SIG-M5 (cell line): ENCODE data around the gene ADD1.
A peak's percentile ranks its signal among the peaks of the same experiment; 100 is the strongest.
"Not testable (repeated sequence)": the region's sequence is repeated elsewhere in the genome, so short reads cannot be mapped to it uniquely, and the experiment has no call there.

Experiments used
- DNase-seq: peaks from one replicate; lab custom pipeline; 2025; lab: John Stamatoyannopoulos, UW

The ADD1 gene

DNA sequence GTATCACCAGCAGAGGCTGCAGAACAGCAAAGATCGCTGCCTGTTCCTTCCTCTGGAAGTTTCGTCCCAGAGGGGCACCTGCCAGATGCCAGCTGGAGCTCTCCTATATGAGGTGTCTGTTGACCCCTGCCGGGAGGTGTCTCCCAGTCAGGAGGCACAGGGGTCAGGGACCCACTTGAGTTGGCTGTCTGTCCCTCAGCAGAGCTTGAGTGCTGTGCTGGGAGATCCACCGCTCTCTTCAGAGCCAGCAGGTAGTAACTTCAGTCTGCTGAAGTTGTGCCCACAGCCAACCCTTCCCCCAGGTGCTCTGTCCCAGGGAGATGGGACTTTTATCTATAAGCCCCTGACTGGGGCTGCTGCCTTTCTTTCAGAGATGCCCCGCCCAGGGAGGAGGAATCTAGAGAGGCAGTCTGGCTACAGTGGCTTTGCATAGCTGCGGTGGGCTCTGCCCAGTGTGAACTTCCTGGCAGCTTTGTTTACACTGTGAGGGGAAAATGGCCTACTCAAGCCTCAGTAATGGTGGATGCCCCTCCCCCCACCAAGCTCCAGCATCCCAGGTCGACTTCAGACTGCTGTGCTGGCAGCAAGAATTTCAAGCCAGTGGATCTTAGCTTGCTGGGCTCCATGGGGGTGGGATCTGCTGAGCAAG lies 78.9 kb downstream of the ADD1 start:
- not testable (repeated sequence) for DNase-seq

GRCh38 chr4:2923141-2923551 lies 79.5 kb downstream of the ADD1 start:
- no peak for DNase-seq

GRCh38 chr4:2923668-2924173 lies 80.1 kb downstream of the ADD1 start:
- DNase-seq = no peak

DNA sequence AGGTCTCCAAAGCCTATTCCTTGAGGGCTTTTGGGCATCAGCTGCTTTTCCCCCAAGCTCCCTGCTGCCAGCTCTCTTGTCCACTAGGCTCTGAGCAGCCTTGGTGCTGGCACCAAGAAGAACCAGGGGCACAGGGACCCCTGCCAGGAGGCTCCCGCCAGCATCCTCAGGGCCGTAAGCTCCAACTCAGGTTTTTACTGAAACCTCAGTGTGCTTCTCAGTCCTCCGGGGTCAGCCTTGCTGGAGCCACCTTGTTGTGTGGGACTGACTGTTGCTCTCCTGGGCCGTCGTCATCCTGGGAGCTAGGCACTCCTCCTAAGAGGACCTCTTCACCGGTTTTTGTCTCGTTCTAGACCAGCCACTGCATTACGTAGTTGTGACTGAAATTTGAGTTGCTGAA lies 80.6 kb downstream of the ADD1 start:
- no peak for DNase-seq

- no peak for DNase-seq
These were observed 81.2 kb downstream of the ADD1 start for GRCh38 chr4:2924765-2925301.

- DNase-seq = no peak
These were observed 81.9 kb downstream of the ADD1 start for GRCh38 chr4:2925496-2925895.

DNA sequence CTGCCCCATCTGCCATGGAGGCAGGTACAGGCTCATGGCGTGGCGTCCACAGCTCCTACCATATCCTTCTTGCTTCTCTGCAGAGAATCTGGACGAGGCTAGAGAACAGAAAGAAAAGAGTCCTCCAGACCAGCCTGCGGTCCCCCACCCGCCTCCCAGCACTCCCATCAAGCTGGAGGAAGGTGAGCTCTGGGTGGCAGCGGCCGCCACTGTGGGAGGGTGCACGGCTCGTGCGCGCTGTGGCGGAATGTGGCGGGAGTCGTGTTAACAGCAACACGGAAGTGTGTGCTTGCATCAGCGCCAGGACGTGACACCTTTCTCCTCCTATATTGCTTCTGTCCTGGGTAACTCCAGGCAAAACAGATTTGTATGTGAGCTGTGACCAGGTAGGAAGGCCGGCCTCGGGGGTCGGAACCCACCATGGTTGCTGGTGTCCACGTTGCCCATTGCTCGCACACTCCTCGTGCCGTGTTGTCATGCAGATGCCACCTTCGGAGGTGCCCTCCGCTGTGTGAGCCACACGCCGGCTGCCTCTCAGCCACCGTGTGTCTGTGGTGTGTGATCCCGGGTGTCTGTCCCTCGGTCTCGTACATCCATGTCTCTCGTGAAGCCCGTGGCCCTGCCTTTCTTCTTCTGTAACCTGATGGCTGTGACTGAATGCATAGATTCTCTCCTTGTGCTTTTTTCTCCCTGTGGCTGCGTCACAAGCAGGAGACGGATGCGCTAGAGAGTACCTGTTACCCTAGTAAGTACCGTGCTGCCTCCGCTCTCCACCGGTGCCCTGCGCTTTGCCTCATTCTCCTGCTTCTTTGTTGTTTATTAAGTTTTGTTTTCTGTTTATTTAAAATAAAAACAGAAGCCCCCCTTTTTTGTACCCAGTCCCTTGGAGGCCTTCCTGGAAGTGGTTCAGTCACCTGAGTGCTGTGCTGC lies 82.6 kb downstream of the ADD1 start:
- no peak for DNase-seq

DNA sequence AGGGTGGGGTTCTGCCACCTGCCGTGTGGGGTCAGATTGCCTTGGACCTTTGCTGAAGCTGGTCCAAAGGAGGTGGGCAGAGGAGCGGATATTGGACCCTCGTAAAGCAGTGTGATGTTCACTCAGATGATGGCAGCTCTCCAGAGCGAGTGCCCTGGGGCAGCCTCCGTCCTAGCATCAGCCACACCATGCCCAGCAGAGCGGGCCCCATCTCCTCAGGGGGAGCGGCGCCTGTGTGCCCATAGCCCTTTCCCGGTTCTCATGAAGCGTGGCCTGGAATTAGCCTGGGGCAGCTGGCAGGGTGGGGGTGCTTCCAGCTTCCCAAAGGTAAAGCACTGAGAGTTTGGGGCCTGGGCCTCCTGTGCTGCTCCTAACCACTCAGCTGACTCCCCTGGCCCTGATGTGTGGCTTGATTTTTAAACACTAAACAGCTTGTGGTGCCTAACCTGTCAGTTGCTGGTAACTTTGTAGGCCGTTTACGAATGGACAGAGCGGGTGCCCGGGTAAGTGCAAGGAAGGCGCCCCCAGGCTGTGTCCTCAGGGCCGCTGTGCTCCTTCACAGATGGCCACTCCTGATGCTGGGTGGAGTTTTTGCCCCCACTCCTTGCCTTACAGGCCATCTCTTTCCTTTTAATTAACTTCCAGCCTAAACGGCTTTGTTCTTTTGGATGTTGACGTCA lies 83.5 kb downstream of the ADD1 start:
- DNase-seq = no peak

DNA sequence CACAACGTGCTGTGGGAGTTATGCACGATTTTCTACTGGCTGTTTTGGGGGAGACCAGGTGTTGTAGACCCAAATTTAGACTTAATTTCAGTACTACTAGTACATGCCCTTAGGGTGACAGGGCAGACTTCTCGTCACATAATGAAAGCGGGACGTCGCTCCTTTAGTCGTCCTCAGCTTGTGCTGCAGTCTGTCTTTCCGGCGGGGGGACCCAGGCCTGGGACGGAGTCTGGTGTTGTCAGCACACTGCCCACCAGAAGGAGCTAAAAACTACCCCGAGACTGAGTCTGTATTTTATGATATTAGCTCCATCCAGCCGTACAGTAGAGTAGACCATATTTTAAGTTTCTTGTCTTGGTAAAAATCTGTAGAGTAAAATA lies 84.0 kb downstream of the ADD1 start:
- DNase-seq = no peak

GRCh38 chr4:2928242-2929176 lies 84.9 kb downstream of the ADD1 start:
- DNase-seq = no peak

GRCh38 chr4:2929469-2929868 lies 85.8 kb downstream of the ADD1 start:
- no peak for DNase-seq

DNA sequence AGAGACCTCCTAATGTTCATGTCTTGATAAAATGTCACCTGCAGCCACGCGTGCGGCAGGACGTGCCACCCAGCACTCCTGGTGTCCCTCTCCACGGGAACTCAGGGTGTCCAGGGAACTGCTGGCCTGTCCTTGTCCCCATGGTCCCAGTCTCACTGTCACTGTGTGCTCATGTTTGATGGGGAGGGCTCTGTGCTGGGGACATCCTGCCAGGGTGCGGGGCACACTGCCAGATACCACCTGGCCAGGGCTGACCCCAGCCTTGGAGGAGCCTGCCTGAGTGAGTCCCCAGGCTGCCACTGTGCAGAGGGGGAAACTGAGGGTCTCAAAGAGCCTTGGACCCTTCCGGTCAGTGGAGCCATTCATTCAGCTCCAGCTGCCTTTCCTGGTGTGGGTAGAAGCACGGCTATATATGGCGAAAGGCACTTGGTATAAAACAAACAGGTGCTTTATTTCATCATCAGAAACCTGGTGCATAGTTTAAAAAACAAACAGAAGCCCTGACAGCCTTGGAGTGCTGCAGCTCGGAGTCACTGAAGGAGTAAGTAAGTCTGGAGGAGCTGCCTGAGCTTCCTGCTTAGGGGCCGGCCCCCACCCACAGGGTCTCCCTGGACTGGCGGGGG lies 86.6 kb downstream of the ADD1 start:
- no peak for DNase-seq

DNA sequence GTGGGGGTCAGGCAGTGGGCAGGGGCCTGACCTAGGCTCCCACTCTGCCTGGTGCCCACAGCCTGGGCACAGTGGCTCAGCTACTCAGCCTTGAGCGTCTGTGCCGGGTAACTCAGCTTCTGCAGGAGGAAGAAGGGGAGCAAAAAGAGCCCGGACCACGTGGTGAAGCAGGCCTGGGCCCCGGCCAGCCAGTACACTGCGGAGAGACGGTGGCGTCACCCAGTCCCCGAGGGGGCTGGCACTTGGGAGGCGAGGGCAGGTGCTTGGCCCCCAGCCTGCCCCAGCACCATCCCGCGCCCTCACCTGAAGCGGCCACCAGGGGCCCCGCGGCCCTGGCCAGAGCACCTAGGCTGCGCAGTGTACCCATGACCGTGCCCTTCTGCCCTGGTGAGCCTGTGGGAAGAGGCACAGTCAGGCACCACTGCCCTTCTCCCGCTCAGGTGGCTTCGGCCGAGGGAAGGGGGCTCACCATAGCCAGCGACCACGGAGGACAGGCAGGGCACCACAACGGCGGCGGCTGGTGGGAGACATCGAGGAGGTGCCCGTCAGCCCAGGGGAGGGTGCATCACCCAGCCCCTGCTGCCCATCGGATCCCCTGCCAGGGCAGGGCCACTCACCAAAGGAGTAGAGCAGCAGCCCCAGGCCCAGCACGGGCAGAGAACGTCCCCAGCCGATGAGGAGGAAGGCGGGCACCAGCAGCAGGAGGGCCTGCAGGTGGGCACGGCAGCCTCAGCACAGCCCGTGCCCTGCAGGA lies 87.3 kb downstream of the ADD1 start:
- DNase-seq = no peak

DNA sequence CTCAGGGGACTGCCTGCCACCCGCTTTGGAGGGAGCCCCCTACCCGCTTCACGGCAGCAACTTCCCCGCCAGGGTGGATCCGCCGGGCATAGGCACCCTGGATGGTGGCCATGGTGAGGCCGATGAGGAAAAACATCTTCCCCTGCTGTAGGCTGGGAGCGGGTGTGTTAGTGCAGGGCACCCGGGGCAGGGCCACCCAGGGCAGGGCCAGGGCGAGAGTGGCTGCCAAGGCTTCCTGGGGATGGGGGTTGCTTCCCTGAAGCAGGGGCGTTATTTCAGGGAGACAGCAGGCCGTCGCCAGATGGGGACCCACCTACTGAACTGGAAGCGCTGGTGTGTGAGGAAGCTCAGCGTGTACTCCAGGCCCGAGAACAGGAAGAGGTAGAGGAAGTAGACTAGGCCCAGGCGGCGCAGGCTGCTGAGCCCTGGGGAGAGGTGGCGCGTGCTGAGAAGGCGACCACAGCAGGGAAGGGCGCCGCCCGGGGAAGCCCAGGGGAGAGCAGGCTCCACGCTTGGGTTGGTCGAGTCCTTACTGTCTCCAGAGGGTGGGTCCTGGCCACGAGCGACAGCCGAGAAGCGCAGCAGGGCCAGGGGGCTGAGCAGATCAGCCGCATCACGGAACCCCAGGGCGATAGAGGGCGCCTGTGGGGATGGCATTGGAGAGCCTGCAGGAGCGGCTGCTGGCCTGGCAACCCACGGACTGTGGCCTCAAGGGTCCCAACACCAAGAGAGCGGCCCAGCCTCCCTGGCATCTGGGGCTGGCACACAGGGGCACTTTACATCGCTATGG lies 88.1 kb downstream of the ADD1 start:
- DNase-seq = peak; percentile 44

- no peak for DNase-seq
These were observed 88.8 kb downstream of the ADD1 start for GRCh38 chr4:2932321-2932950.

DNA sequence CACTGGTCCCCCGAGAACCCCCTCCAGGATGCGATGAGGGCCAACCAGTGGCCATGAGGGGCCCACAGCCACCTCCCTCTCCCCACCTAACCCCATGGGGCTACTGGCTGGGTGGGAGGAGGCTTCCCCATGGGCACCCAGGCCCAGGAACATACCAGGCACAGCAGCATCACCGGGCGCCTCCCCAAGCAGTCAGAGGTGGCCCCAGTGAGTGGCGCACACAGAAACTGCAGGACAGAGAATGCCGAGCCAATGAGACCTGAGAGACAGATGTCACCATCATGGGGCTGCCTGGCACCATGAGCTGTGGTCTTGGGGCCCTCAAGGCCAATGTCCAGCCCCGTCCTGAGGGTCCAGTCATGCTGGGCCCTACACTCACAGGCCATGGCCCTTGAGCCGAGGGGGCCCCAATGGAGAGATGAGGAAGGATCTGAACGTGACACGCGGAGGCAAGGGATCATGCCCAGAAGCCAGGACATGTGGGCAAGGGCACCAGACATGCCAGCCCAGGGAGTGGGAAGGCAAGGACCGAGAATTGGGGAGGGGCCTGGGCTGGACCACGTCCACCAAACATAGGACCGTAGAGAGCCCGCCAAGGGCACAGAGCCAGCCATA lies 89.4 kb downstream of the ADD1 start:
- no peak for DNase-seq

GRCh38 chr4:2933566-2934076 lies 90.0 kb downstream of the ADD1 start:
- DNase-seq = no peak
